Measurements from ENCODE around the gene GNL2.
"Not testable (repeated sequence)": the region's sequence is repeated elsewhere in the genome, so short reads cannot be mapped to it uniquely, and the experiment has no call there.

Gene GNL2

GRCh38 chr1:37606481-37607263 is 10.9 kb upstream of the GNL2 start:
- no peak for DNase-seq

- no peak for DNase-seq
Measured at GRCh38 chr1:37605806-37606474, 10.2 kb upstream of the GNL2 start.

- DNase-seq, result no peak
Measured at GRCh38 chr1:37605061-37605650, 9.4 kb upstream of the GNL2 start.

GRCh38 chr1:37602750-37603694 is 7.3 kb upstream of the GNL2 start:
- no peak for DNase-seq

GRCh38 chr1:37601441-37601840 is 5.7 kb upstream of the GNL2 start:
- DNase-seq, result no peak

GRCh38 chr1:37599940-37600339 is 4.2 kb upstream of the GNL2 start:
- no peak for DNase-seq

GRCh38 chr1:37596182-37596667 is 488 bp upstream of the GNL2 start:
- no peak for DNase-seq

GRCh38 chr1:37593726-37594125 is 2.0 kb downstream of the GNL2 start:
- no peak for DNase-seq

GRCh38 chr1:37588939-37589338 is 6.8 kb downstream of the GNL2 start:
- DNase-seq, result no peak

GRCh38 chr1:37584544-37584943 is 11.2 kb downstream of the GNL2 start:
- DNase-seq, result not testable (repeated sequence)

- no peak for DNase-seq
Measured at GRCh38 chr1:37575692-37576091, 20.0 kb downstream of the GNL2 start.

- no peak for DNase-seq
Measured at GRCh38 chr1:37574834-37575480, 20.8 kb downstream of the GNL2 start.

GRCh38 chr1:37570528-37571334 is 25.0 kb downstream of the GNL2 start:
- no peak for DNase-seq

- DNase-seq, result no peak
Measured at GRCh38 chr1:37567023-37567422, 28.7 kb downstream of the GNL2 start.

GRCh38 chr1:37564892-37565291 is 30.8 kb downstream of the GNL2 start:
- no peak for DNase-seq

- no peak for DNase-seq
Measured at GRCh38 chr1:37562984-37563383, 32.8 kb downstream of the GNL2 start.

GRCh38 chr1:37561133-37562132 is 34.3 kb downstream of the GNL2 start:
- no peak for DNase-seq

- DNase-seq, result no peak
Measured at GRCh38 chr1:37560401-37561132, 35.2 kb downstream of the GNL2 start.

GRCh38 chr1:37559957-37560379 is 35.8 kb downstream of the GNL2 start:
- not testable (repeated sequence) for DNase-seq
